C4-2B (cell line): ENCODE measurements around the gene RMC1.
"Not testable (repeated sequence)": the region's sequence is repeated elsewhere in the genome, so short reads cannot be mapped to it uniquely, and the experiment has no call there.

Experiments used
- ZFX ChIP-seq: fragments of 450-650 bp; IDR thresholded peaks from 2 replicates; pipeline ENCODE4 v1.6.1; 2017
- TF ChIP-seq, protein P1 (sequence below): fragments of 450-650 bp; conservative IDR thresholded peaks from 2 replicates; pipeline ENCODE4 v1.5.1; 2017; ENCODE audit warnings: mild to moderate bottlenecking

DNA sequence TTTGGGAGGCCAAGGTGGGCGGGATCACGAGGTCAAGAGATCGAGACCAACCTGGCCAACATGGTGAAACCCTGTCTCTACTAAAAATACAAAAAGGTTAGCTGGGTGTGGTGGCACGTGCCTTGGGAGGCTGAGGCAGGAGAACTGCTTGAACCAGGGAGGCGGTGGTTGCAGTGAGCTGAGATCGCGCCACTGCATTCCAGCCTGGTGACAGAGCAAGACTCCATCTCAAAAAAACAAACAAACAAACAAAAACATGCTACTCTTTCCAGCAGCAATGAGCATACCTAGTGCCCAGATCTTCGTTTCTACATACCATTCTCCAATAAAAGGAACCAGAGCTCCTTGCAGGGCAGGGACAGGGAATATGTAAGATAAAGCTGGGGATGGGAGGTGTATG, 54.2 kb downstream of the RMC1 start:
- TF ChIP-seq, protein P1, sequence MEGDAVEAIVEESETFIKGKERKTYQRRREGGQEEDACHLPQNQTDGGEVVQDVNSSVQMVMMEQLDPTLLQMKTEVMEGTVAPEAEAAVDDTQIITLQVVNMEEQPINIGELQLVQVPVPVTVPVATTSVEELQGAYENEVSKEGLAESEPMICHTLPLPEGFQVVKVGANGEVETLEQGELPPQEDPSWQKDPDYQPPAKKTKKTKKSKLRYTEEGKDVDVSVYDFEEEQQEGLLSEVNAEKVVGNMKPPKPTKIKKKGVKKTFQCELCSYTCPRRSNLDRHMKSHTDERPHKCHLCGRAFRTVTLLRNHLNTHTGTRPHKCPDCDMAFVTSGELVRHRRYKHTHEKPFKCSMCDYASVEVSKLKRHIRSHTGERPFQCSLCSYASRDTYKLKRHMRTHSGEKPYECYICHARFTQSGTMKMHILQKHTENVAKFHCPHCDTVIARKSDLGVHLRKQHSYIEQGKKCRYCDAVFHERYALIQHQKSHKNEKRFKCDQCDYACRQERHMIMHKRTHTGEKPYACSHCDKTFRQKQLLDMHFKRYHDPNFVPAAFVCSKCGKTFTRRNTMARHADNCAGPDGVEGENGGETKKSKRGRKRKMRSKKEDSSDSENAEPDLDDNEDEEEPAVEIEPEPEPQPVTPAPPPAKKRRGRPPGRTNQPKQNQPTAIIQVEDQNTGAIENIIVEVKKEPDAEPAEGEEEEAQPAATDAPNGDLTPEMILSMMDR = not testable (repeated sequence)
- TF ChIP-seq ZFX = not testable (repeated sequence)
